Testis (tissue), 2 donors: ENCODE results near the gene SLC41A3.

ENCODE experiments used
- POLR2A ChIP-seq: fragments of 450-650 bp; IDR thresholded peaks from one replicate; pipeline ENCODE4 v1.6.1; 2017; ENCODE audit warnings: antibody characterized with exemption, mild to moderate bottlenecking, moderate library complexity
- TF ChIP-seq, protein P1 (sequence below), 3 experiments: fragments of 450-650 bp in 2 of 3; fragments of 200-600 bp in 1 of 3; sonication (generic) in 1 of 3; IDR thresholded peaks; one replicate each; pipeline ENCODE4 v1.5.1; 2016 to 2019; ENCODE audit warnings: antibody characterized with exemption in 3 of 3, mild to moderate bottlenecking in 2 of 3, moderate library complexity in 1 of 3

- TF ChIP-seq, protein P1, sequence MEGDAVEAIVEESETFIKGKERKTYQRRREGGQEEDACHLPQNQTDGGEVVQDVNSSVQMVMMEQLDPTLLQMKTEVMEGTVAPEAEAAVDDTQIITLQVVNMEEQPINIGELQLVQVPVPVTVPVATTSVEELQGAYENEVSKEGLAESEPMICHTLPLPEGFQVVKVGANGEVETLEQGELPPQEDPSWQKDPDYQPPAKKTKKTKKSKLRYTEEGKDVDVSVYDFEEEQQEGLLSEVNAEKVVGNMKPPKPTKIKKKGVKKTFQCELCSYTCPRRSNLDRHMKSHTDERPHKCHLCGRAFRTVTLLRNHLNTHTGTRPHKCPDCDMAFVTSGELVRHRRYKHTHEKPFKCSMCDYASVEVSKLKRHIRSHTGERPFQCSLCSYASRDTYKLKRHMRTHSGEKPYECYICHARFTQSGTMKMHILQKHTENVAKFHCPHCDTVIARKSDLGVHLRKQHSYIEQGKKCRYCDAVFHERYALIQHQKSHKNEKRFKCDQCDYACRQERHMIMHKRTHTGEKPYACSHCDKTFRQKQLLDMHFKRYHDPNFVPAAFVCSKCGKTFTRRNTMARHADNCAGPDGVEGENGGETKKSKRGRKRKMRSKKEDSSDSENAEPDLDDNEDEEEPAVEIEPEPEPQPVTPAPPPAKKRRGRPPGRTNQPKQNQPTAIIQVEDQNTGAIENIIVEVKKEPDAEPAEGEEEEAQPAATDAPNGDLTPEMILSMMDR (IDR thresholded peaks at IDR 0.05) = no peak
- TF ChIP-seq POLR2A = no peak
Observed at GRCh38 chr3:125967156-125967555, 116.8 kb downstream of the SLC41A3 start.
